Measurements from ENCODE around the gene IL31RA.
"Not testable (repeated sequence)": the region's sequence is repeated elsewhere in the genome, so short reads cannot be mapped to it uniquely, and the experiment has no call there.

Gene IL31RA

GRCh38 chr5:55850839-55851674 lies at the start of gene IL31RA:
TSS of gene IL31RA (plus strand) at chr5:55851357. CDS start at chr5:55851571, 214 bp downstream.
- no peak for DNase-seq

- not testable (repeated sequence) for DNase-seq
Measured at GRCh38 chr5:55808814-55809213, 42.3 kb upstream of the IL31RA start.

DNA sequence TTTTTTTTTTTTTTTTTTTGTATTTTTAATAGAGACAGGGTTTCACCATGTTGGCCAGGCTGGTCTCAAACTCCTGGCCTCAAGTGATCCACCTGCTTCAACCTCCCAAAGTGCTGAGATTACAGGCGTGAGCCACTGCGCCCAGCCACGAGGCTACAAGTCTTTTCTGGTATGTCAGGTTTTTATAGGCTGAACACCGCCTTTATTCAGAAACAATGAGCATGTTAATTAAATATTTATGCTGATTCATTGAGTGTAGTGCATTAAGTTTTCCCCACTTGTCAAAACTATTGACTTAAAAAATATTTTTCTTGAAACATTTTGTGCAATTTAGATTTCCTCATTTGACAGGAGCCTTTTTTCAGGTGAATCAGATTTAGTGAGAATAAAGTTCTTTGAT lies 35.2 kb upstream of the IL31RA start:
- DNase-seq = not testable (repeated sequence)

GRCh38 chr5:55816342-55816741 lies 34.8 kb upstream of the IL31RA start:
- DNase-seq = no peak

DNA sequence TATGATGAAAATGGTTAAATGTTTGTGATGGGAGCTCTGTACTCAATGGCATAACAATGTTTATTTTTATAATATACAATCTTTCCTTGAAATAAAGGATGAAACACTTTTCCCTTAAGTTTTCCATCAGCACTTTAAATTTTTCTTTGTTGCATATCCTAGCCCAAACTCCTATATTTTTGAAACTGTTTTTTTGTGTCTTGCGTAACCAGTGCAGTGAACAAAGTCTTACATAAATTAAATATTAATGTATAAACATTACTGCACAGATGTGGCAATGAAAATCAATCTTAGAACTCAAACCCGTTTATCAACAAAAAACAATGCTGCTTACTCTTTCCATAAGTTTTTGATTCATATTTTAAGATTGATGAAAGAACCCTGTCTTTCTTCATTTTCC lies 34.1 kb upstream of the IL31RA start:
- no peak for DNase-seq

- DNase-seq = no peak
Measured at GRCh38 chr5:55820488-55820887, 30.7 kb upstream of the IL31RA start.

GRCh38 chr5:55821731-55822512 lies 29.2 kb upstream of the IL31RA start:
- no peak for DNase-seq

- no peak for DNase-seq
Measured at GRCh38 chr5:55823151-55823796, 27.9 kb upstream of the IL31RA start.

GRCh38 chr5:55829956-55830355 lies 21.2 kb upstream of the IL31RA start:
- DNase-seq = no peak

DNA sequence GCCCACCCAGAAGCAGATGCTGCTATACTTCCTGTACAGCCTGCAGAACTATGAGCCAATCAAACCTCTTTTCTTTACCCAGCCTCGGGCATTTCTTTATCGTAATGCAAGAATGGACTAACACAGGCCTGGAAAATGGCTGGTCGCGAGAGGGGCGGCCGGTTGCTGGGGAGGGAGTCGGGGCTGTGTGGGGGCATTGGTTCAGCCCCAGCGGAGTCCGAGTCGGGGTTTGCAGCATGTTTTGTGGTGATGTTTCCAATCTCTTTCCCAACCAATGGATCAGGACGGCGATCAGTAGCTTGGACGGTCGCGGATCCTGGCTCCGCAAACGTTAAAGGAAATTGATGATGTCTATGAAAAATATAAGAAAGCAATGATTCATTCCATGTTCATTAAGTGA lies 18.7 kb upstream of the IL31RA start:
- DNase-seq = no peak

DNA sequence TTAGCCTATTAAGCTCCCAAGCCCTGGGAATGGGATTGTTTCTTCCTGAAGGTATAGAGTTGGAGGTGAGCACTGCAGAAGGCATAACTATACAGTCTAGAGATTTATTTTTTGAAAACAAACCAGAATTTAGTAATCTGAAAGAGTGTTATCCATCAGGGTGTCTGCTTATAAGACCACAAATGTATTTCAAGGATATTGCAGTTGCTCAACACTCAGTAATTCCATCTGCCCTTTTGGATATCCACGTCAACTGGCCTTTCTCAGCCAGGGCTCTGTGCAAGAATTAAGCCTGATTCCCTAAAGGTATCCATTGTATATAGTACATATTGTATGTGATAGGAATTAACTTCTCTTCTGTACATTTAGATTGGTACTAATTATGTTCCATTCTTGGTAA lies 15.0 kb upstream of the IL31RA start:
- no peak for DNase-seq

DNA sequence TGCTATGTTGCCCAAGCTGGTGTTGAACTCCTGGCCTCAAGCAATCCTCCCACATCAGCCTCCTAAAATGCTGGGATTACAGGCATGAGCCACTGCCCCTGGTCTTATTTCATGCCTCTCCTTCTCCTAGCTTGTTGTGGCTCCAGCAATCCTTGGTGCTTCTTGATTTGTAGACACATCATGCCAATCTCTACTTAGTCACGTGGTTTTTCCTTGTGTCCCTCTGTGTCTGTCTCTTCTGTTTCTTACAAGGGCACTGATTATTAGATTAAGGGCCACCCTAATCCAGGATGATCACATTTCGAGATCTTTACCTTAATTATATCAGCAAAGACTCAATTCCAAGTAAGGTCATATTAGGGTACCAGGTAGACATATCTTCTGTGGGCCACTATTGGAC lies 9.2 kb upstream of the IL31RA start:
- DNase-seq = no peak

DNA sequence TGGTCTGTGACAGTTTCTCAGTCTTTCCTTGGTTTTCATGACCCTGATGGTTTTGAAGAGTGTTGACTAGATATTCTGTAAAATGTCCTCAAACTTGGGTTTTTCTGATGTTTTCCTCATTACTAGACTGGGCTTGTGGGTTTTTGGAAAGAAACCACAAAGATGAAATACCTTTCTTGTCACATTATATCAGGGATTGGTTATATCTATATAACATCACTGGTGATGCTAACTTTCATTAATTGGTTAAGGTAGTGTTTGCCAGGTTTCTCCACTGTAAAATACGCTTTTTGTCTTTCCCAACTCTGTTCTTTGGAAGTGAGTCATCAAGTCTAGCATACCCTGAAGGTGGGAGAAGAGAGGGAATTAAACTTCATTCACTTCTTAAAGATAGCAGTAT lies 3.3 kb upstream of the IL31RA start:
- DNase-seq = no peak

DNA sequence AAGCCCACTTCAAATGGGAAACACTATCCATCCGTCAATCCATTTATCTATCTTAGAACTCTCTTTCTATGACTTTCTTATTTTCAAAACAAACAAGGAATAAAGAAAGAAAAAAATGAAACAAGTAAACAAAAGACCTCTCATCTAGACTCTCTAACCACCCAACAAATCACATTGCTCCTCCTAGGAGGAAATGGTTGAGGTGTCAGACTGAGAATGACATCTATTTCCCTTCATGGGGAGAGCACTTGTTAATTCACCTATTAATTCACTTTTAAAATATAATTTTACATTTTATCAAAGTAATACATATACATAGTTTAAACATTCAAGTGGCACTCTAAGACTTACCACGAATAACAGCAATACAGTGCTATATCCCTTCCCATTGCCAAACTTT lies 2.4 kb upstream of the IL31RA start:
- DNase-seq = no peak

DNA sequence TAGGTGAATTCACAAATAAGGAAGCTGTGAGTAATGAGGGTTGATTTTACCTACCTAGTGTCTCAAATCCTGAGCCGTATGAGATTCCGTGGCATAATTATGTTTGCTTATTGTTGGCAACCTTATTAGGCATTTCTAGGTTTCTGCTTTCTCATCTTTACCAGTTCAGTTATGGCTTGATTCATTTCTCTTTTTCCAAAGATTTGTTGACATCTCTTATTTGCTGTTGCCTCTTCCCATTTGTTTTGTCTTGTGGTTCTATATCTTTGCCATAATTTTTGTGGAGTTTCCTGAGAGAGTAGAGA lies 470 bp downstream of the IL31RA start:
- DNase-seq = no peak

DNA sequence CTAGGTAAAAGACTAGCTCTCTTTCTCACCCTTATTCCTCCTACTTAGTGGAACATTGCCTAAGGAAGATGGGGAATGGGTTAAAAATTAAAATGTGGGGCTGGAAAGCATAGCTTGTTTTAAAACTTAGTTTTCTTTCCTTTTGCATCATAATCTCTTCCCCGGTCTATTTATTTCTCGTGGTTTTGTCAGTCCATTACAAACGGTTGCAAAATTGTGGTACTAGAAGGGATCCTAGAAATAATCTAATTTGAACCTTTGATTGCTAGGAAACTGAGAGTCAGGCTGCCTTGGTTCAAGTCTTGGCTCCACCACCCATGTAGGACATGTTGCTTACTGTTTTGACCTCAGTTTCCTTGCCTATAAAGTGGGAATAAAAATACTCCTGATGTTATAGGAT lies 1.3 kb downstream of the IL31RA start:
- DNase-seq = no peak

DNA sequence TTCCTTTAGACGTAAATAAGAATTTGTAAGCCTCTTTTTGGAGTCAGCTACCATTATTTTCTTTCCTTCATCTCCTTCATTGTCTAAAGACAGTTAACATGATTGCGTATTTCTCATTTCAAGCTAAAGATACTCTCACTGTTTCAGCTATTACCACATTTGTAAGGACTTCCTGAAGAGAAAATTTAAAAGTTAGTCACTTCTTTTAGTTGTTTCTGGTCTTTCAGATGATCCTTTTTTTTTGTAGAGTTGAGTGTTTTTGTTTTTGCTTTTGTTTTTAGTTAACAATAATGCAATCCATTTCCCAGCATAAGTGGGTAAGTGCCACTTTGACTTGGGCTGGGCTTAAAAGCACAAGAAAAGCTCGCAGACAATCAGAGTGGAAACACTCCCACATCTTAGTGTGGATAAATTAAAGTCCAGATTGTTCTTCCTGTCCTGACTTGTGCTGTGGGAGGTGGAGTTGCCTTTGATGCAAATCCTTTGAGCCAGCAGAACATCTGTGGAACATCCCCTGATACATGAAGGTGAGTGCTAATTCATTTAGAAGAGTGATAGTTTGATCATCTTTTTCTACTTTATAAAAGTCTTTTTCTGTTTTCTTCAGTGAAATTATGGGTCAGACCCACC lies 2.0 kb downstream of the IL31RA start:
- no peak for DNase-seq

DNA sequence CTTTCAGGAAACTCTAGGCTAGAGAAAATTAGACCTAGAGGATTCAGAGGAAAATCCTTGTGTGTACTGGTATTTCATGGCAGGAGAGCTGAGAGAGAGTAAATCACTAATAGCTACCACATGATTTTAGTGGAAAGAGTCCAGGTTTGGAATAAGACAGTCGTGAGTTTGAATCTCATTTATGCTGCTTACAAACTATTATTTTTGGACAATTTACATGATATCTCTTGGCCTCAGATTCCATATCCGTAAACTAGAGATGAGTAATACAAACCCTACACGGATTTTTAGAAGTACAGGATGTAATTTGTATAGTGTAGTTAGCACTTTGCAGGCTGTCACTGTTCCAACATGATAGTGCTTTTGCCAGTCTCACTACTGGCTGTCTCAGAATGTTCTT lies 2.7 kb downstream of the IL31RA start:
- DNase-seq = no peak

GRCh38 chr5:55855509-55855908 lies 4.4 kb downstream of the IL31RA start:
- no peak for DNase-seq

DNA sequence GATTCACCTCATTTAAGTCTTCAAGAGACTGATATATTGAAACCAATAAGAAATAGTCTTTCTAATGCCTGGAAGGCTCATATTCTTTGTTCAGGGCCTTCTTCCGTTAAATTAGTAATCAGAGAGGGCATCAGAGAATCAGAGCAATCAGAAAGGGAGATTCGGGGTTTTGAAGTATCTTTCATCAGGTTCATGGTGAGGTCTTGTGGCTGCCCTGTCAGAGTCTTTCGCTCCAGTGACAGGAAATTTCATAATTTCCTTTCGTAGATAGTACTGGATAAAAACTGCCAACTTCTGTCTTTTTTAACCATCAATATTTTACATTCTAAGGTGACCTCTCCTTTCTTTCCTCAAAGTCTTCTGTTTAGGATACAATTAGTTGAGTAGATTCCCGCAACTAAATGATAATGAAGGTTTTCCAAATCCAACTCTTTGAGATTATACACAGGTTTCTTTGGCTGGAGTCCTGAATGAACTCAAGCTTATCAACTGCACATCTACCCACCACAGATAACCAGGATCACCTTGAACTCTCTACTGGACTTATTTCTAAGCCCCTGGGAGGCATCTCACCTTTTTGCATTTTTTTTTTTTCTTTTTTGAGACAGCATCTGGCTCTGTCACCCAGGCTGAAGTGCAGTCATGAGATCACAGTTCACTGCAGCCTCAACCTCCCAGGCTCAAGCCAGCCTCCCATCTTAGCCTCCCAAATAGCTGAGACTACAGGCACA lies 5.5 kb downstream of the IL31RA start:
- DNase-seq = no peak

- no peak for DNase-seq
Measured at GRCh38 chr5:55857247-55857640, 6.1 kb downstream of the IL31RA start.

DNA sequence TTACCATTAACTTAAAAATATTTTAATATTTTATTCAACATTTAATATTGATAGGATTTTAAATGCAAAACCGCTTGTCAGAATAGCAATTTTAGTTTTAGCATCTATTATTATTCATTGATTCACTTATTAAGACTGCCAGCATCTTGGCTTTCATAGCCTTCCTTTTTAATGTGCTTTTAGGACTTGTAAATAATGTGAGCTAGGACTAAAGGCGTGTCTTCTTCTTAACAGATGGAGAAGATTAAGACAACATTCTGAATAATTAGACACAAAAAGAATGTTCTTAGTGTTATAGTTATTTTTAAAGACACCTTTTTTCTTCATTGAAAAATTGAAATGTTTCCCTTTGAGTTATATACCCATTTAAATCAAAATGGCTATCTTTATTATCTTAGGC lies 6.9 kb downstream of the IL31RA start:
- DNase-seq = no peak

DNA sequence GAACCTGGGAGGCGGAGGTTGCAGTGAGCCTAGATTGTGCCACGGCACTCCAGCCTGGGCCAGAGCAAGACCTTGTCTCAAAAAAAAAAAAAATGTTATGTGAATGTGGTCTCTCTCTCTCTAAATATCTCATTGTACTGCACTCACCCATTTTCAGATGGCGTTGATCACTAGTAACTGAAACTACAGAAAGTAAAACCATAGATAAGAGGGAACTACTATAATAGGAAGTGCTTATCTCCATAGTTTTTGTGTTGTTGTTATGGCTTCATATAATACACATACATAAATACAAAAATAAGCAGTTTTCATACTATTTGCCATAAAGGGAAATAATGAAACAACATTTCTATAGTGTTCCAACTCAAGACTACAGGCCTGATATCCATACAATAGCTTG lies 9.1 kb downstream of the IL31RA start:
- DNase-seq = no peak
